Mammary epithelial cell (primary cell): ENCODE results near the gene FHIT.

Experiments used
- CTCF ChIP-seq, 2 donors: IDR thresholded peaks in 1 of 2; conservative IDR thresholded peaks in 1 of 2; 2 replicates each; pipeline ENCODE4 v1.5.1; 2011 to 2012; ENCODE audit warnings: inconsistent platforms in 2 of 2, low read length in 2 of 2, mild to moderate bottlenecking in 2 of 2, control low read depth in 1 of 2, low read depth in 1 of 2; ENCODE audit not compliant: insufficient read depth in 1 of 2; ENCODE audit errors: extremely low read depth in 1 of 2
- EZH2 ChIP-seq: IDR thresholded peaks from 2 replicates; pipeline ENCODE4 v1.6.1; 2012; ENCODE audit warnings: low read length, inconsistent platforms, borderline replicate concordance

GRCh38 chr3:61139686-61140085 is 111.6 kb downstream of the FHIT start:
- TF ChIP-seq EZH2: no peak
- TF ChIP-seq CTCF (conservative IDR thresholded peaks at IDR 0.05 in 1 of 2, IDR thresholded peaks at IDR 0.05 in 1 of 2; ENCODE audit: extremely low read depth in 1 of 2, insufficient read depth in 1 of 2, low read depth in 1 of 2, low read length in 2 of 2): no peak
